Vagina (tissue), 2 donors: ENCODE results near the gene UNC50.

Experiments
- POLR2A ChIP-seq, 2 donors: fragments of 450-650 bp; IDR thresholded peaks; one replicate each; pipeline ENCODE4 v1.6.1; 2017; ENCODE audit warnings: antibody characterized with exemption in 2 of 2, mild to moderate bottlenecking in 2 of 2, moderate library complexity in 2 of 2
- TF ChIP-seq, protein P1 (sequence below), 3 experiments: fragments of 450-650 bp in 2 of 3; fragments of 200-600 bp in 1 of 3; sonication (generic) in 1 of 3; IDR thresholded peaks; one replicate each; pipeline ENCODE4 v1.5.1; 2017 to 2019; ENCODE audit warnings: antibody characterized with exemption in 3 of 3, mild to moderate bottlenecking in 2 of 3, moderate library complexity in 2 of 3

DNA sequence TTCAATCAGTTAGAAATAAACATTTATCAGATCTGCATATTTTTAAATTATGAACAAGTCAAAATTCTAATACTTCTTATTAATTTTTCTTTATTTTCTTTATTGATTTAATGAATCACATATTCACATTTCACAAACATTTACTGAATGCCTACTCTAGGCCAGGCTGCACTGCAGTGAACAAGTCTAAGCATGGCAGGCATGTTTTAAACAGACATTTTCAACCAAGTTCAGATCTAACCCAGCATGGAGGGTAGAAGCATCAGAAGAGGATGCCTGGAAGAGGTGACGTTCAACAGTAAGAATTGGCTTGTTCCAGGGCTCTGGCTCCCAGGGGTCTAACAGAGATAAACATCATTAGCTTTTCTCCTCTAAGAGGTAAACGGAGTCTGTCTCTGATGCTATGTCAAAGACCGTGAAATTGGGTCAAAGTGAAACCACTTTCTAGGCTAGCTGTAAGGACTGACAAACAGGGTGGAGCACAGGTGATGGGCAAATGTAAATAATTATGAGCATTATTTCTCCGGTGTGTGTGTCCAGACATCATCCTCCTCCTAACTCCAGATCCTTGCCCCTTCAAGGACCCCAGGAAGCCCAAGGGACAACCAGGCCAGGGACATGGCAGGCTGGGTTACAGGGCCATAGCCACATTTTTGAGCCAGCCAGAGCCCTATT, 50.6 kb downstream of the UNC50 start:
- TF ChIP-seq, protein P1, sequence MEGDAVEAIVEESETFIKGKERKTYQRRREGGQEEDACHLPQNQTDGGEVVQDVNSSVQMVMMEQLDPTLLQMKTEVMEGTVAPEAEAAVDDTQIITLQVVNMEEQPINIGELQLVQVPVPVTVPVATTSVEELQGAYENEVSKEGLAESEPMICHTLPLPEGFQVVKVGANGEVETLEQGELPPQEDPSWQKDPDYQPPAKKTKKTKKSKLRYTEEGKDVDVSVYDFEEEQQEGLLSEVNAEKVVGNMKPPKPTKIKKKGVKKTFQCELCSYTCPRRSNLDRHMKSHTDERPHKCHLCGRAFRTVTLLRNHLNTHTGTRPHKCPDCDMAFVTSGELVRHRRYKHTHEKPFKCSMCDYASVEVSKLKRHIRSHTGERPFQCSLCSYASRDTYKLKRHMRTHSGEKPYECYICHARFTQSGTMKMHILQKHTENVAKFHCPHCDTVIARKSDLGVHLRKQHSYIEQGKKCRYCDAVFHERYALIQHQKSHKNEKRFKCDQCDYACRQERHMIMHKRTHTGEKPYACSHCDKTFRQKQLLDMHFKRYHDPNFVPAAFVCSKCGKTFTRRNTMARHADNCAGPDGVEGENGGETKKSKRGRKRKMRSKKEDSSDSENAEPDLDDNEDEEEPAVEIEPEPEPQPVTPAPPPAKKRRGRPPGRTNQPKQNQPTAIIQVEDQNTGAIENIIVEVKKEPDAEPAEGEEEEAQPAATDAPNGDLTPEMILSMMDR (IDR thresholded peaks at IDR 0.05) = no peak
- TF ChIP-seq POLR2A (IDR thresholded peaks at IDR 0.05) = no peak
